Measurements from ENCODE around the gene CEBPB.

The CEBPB gene

GRCh38 chr20:50191065-50191543 lies 474 bp downstream of the CEBPB start:
- peak overlapping the region; percentile 66 for H3K4me3 ChIP-seq (ENCODE audit: low read depth, low read length)
- no peak for TF ChIP-seq CTCF (IDR thresholded peaks at IDR 0.05; ENCODE audit: borderline replicate concordance, insufficient read depth, low read depth, low read length)

GRCh38 chr20:50191544-50192363 lies 1.1 kb downstream of the CEBPB start:
- TF ChIP-seq CTCF (IDR thresholded peaks at IDR 0.05; ENCODE audit: borderline replicate concordance, insufficient read depth, low read depth, low read length), result peak; percentile 51; the same call in 1 of the 2 replicates
- H3K4me3 ChIP-seq (ENCODE audit: low read depth, low read length), result peak overlapping the region; percentile 66

- TF ChIP-seq CTCF (IDR thresholded peaks at IDR 0.05; ENCODE audit: borderline replicate concordance, insufficient read depth, low read depth, low read length), result no peak
- H3K4me3 ChIP-seq (ENCODE audit: low read depth, low read length), result peak overlapping the region; percentile 32
Measured at GRCh38 chr20:50192364-50193198, 2.0 kb downstream of the CEBPB start.

- no peak for TF ChIP-seq CTCF (IDR thresholded peaks at IDR 0.05; ENCODE audit: borderline replicate concordance, insufficient read depth, low read depth, low read length)
Measured at GRCh38 chr20:50193199-50193835, 2.7 kb downstream of the CEBPB start.

GRCh38 chr20:50193836-50194421 lies 3.3 kb downstream of the CEBPB start:
- H3K4me3 ChIP-seq (ENCODE audit: low read depth, low read length), result no peak overlapping the region
- no peak for TF ChIP-seq CTCF (IDR thresholded peaks at IDR 0.05; ENCODE audit: borderline replicate concordance, insufficient read depth, low read depth, low read length)

More at GRCh38 chr20:50193199-50193835, 2.7 kb downstream of the CEBPB start:
- no peak overlapping the region for H3K4me3 ChIP-seq (ENCODE audit: low read depth, low read length)

- H3K4me3 ChIP-seq (ENCODE audit: low read depth, low read length), result no peak overlapping the region
- TF ChIP-seq CTCF (IDR thresholded peaks at IDR 0.05; ENCODE audit: borderline replicate concordance, insufficient read depth, low read depth, low read length), result no peak
Measured at GRCh38 chr20:50194422-50194830, 3.8 kb downstream of the CEBPB start.
